Liver (tissue), 9 donors: Measurements from ENCODE around the gene CCDC141. TPM values are rescaled to one million over a fixed set of nuclear protein-coding genes. Genes with fewer than 3 reads are reported as not detected.

ENCODE experiments used
- DNase-seq: peaks from one replicate; pipeline ENCODE4 v3.0.0-alpha.2; 2017; ENCODE audit warnings: low spot score
- H3K27ac ChIP-seq, 2 donors: one replicate each; pipeline ENCODE4 v1.7.0; 2013; ENCODE audit warnings: inconsistent platforms in 2 of 2, low read length in 2 of 2, control low read depth in 1 of 2, low read depth in 1 of 2, mild to moderate bottlenecking in 1 of 2
- H3K27me3 ChIP-seq, 4 donors: one replicate each; pipeline versions ENCODE4 v1.6.1 to v1.7.0; 2013; ENCODE audit warnings: low read length in 3 of 4, inconsistent platforms in 1 of 4, mild to moderate bottlenecking in 1 of 4, moderate library complexity in 1 of 4; ENCODE audit not compliant: control insufficient read depth in 4 of 4, insufficient read depth in 4 of 4
- H3K36me3 ChIP-seq, 4 donors: one replicate each; pipeline versions ENCODE4 v1.6.1 to v1.7.0; 2013; ENCODE audit warnings: low read length in 3 of 4, mild to moderate bottlenecking in 3 of 4, low read depth in 1 of 4, moderate library complexity in 1 of 4; ENCODE audit not compliant: control insufficient read depth in 4 of 4, insufficient read depth in 3 of 4
- H3K4me1 ChIP-seq, 4 donors: one replicate each; pipeline versions ENCODE4 v1.6.1 to v1.7.0; 2013; ENCODE audit warnings: low read length in 3 of 4, mild to moderate bottlenecking in 3 of 4, moderate library complexity in 1 of 4; ENCODE audit not compliant: control insufficient read depth in 4 of 4, insufficient read depth in 4 of 4
- H3K4me3 ChIP-seq, 3 donors: one replicate each; pipeline versions ENCODE4 v1.6.1 to v1.7.0; 2013; ENCODE audit warnings: low read length in 3 of 3, control low read depth in 1 of 3, low read depth in 1 of 3, mild to moderate bottlenecking in 1 of 3
- H3K9ac ChIP-seq, 2 donors: one replicate each; pipeline ENCODE4 v1.7.0; 2013; ENCODE audit warnings: low read length in 2 of 2, mild to moderate bottlenecking in 2 of 2, moderate library complexity in 2 of 2, control low read depth in 1 of 2, low read depth in 1 of 2
- H3K9me3 ChIP-seq, 4 donors: one replicate each; pipeline versions ENCODE4 v1.6.1 to v1.7.0; 2013; ENCODE audit warnings: low read length in 3 of 4; ENCODE audit not compliant: control insufficient read depth in 4 of 4
- EGR1 ChIP-seq, 2 donors: IDR thresholded peaks; 2 replicates each; pipeline ENCODE4 v1.6.1; 2016 to 2018; ENCODE audit warnings: antibody characterized with exemption in 2 of 2, low read depth in 2 of 2
- FOXA2 ChIP-seq: IDR thresholded peaks from 2 replicates; pipeline ENCODE4 v1.6.1; 2016; ENCODE audit warnings: antibody characterized with exemption
- GABPA ChIP-seq, 2 donors: IDR thresholded peaks in 1 of 2; conservative IDR thresholded peaks in 1 of 2; 2 replicates each; pipeline ENCODE4 v1.6.1; 2016; ENCODE audit warnings: antibody characterized with exemption in 2 of 2, mild to moderate bottlenecking in 1 of 2, moderate library complexity in 1 of 2
- HNF4A ChIP-seq, 2 donors: conservative IDR thresholded peaks; 2 replicates each; pipeline ENCODE4 v1.6.1; 2016; ENCODE audit warnings: antibody characterized with exemption in 2 of 2, mild to moderate bottlenecking in 2 of 2
- HNF4G ChIP-seq: IDR thresholded peaks from 2 replicates; pipeline ENCODE4 v1.6.1; 2016; ENCODE audit warnings: antibody characterized with exemption
- JUND ChIP-seq, 2 donors: IDR thresholded peaks; 2 replicates each; pipeline ENCODE4 v1.6.1; 2016; ENCODE audit warnings: antibody characterized with exemption in 2 of 2
- NR2F2 ChIP-seq: IDR thresholded peaks from 2 replicates; pipeline ENCODE4 v1.6.1; 2016; ENCODE audit warnings: antibody characterized with exemption
- WGBS: extraction: QIAGEN DNeasy Blood & Tissue Kit; methylation state at CpG from one replicate; pipeline ENCODE4 v1.1.7; 2013; 5-methylcytosine and 5-hydroxymethylcytosine counted together
- polyA plus RNA-seq, 2 donors: library from polyadenylated mRNA; stranded (reverse) in 1 of 2; unstranded in 1 of 2; fragments of 200-250 nt in 1 of 2; fragments of >200 nt in 1 of 2; fragmentation: Nextera tagmentation in 1 of 2; extraction: Ambion mirVana in 1 of 2; gene quantifications; one replicate each; pipeline versions ENCODE4 v1.2.1 to v1.2.3, GENCODE V29; 2013 to 2015
- total RNA-seq, 2 donors: library from RNA; depleted of rRNA; stranded (reverse); fragments of >200 nt; gene quantifications; one replicate each; pipeline ENCODE4 v1.2.3, GENCODE V29; 2014
- TF ChIP-seq, protein P1 (sequence below): IDR thresholded peaks from 2 replicates; pipeline ENCODE4 v1.6.1; 2016; ENCODE audit warnings: antibody characterized with exemption
- donor health status: healthy.
- donor health status: healthy.
- donor health status: healthy.
- donor health status: healthy.
- donor health status: healthy.

Gene CCDC141
- total and polyA plus RNA-seq, 4 donors = 0.05 to 1.0 (median 0.39) TPM

GRCh38 chr2:178829299-178829960 lies 220.5 kb downstream of the CCDC141 start:
- H3K27ac ChIP-seq = no peak overlapping the region

DNA sequence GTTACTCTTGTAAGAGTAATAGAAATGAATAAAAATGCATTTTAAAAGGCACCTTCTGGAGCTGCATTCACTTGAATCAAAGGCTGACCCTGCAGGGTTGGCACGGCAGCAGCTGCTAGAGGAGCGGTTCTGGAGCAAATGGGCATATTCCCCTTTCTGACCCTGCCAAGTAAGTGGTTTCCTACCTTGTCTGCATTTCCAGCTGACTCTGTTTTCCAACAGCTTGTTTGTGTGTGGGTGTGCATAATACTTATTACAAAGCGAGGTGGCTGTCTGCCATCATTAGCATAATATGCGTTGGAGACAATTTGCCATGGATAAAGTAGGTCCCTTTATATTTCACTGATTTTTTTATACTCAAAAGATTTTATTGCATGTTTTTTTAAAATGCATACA lies 221.5 kb downstream of the CCDC141 start:
- no peak overlapping the region for H3K27ac ChIP-seq
- H3K4me3 ChIP-seq = no peak overlapping the region
- H3K9ac ChIP-seq = no peak overlapping the region
- H3K36me3 ChIP-seq = no peaks in the 10 kb centered on the region
- DNase-seq = no peak
- TF ChIP-seq NR2F2 (no peak), GABPA (IDR thresholded peaks at IDR 0.05 in 1 of 2, conservative IDR thresholded peaks at IDR 0.05 in 1 of 2) (no peak)
- TF ChIP-seq, protein P1, sequence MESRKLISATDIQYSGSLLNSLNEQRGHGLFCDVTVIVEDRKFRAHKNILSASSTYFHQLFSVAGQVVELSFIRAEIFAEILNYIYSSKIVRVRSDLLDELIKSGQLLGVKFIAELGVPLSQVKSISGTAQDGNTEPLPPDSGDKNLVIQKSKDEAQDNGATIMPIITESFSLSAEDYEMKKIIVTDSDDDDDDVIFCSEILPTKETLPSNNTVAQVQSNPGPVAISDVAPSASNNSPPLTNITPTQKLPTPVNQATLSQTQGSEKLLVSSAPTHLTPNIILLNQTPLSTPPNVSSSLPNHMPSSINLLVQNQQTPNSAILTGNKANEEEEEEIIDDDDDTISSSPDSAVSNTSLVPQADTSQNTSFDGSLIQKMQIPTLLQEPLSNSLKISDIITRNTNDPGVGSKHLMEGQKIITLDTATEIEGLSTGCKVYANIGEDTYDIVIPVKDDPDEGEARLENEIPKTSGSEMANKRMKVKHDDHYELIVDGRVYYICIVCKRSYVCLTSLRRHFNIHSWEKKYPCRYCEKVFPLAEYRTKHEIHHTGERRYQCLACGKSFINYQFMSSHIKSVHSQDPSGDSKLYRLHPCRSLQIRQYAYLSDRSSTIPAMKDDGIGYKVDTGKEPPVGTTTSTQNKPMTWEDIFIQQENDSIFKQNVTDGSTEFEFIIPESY = no peak
- H3K9me3 ChIP-seq = no peaks in the 10 kb centered on the region
- no peaks in the 10 kb centered on the region for H3K27me3 ChIP-seq
- no peaks in the 10 kb centered on the region for H3K4me1 ChIP-seq
- WGBS = 82% methylated on average over 4 of the region's 4 CpGs

More at GRCh38 chr2:178829299-178829960, 220.5 kb downstream of the CCDC141 start:
- TF ChIP-seq HNF4G (no peak), NR2F2 (peak; percentile 29)
- DNase-seq = no peak
- Histone ChIP-seq H3K9me3 (no peaks in the 10 kb centered on the region), H3K36me3 (no peaks in the 10 kb centered on the region), H3K27me3 (peaks cover 0 to 5% (median 0%) of the 10 kb centered on the region in 4 donors), H3K4me1 (no peaks in the 10 kb centered on the region), H3K9ac (no peak overlapping the region), H3K4me3 (no peak overlapping the region)
- WGBS = 62% methylated on average over 3 of the region's 3 CpGs

DNA sequence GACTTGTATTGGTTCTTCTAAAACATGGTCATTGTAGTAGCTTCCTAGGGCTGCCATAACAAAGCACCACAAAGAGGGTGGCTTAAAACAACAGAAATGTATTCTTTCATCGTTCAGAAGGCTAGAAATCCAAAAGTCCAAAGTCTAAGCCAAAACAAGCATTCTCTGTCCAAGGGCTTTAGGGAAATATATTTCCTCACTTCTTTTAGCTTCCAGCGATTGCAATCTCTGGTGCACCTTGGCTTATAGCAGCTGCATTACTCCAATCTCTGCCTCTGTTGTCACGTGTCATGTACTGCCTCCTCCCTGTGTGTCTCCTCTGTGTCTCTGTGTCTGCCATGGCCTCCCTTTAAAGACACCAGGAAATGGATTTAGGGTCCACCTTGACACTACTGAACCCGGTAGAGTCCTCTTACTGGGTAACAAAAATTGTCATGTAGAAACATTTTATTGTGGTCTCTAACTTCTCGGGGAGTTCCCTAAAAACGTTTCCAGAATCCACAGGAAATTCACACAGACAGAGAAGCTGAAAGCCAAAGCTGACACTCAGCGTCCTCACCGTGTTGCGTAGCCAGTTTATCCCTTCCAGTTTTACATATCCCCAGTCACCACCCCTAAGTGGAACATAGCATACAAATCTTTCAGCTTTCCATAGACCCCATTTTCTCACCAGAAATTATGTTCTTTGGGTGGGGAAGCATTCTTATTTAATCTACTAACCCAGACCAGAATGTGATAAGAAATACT lies 222.0 kb downstream of the CCDC141 start:
- no peak overlapping the region for H3K27ac ChIP-seq
- no peak for DNase-seq
- no peak overlapping the region for H3K9ac ChIP-seq

More for the DNA sequence above, 222.0 kb downstream of the CCDC141 start:
- Histone ChIP-seq H3K9me3 (no peaks in the 10 kb centered on the region), H3K36me3 (no peaks in the 10 kb centered on the region), H3K4me3 (no peak overlapping the region), H3K4me1 (no peaks in the 10 kb centered on the region), H3K27me3 (no peaks in the 10 kb centered on the region)
- WGBS = 51% methylated on average over 9 of the region's 9 CpGs
- TF ChIP-seq FOXA2 (no peak), EGR1 (IDR thresholded peaks at IDR 0.05; ENCODE audit: low read depth in 2 of 2) (no peak), NR2F2 (no peak), HNF4A (conservative IDR thresholded peaks at IDR 0.05) (peak in 1 of 2 donors; percentile 25), JUND (IDR thresholded peaks at IDR 0.05) (no peak)
- TF ChIP-seq, protein P1 = no peak
